ENCODE results near the gene SMIM12. TPM values are rescaled to one million over a fixed set of nuclear protein-coding genes. Genes with fewer than 3 reads are reported as not detected.

The SMIM12 gene
- total RNA-seq, 1 experiment from 2014 or later = 41.4 TPM

DNA sequence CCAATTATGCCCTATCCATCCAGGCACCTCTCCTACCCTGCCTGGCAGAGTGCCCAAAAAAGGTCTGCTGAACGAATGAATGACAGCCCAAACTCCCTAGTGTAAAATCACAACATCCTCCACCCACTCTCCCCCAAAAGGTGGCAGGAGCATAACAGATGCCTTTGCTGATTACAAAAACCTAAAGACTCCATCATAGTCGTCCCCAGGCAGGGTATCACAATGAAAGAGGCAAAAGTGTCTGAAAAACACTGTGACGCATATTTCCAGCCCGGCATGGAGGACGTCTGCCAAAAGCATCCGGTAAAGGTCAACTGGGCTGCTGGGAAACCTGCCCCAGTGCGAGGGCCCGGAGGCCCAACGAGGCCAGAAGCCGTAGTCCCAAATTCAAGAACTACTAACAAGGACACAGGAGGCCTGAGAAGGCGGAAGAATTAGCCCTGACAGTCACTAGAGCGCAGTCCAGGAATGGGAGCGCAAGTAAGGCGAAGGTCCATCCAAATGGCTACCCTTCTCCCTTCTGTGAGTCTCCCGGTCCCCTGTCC lies 576 bp downstream of the SMIM12 start:
- CTCF ChIA-PET = interaction anchor here (0.6 to 3.3 kb wide), 13 partner anchors 7 to 1857 kb away, joined by 3 to 15 read pairs (median 4); partner anchors contain the start of gene GJB5
- intact Hi-C loops (cut with micrococcal nuclease) = loop anchor here (10.0 kb wide), 1 partner anchor 174 kb away; no protein-coding TSS in a partner anchor
- POLR2A ChIA-PET = interaction anchor here (0.6 to 2.2 kb wide), 15 partner anchors 8 to 693 kb away, joined by 3 to 21 read pairs (median 4); partner anchors contain the start of genes GJB3, GJB5, TMEM35B and ZMYM6
- peak overlapping the region; percentile 93 for H3K4me3 Mint-ChIP-seq (ENCODE audit: unreplicated experiment)
- TSS peak; percentile 52 for BruUV-seq (replicated peaks)
- no peaks in the 10 kb centered on the region for H3K9me3 Mint-ChIP-seq (ENCODE audit: unreplicated experiment)
- peaks cover 3% of the 10 kb centered on the region for H3K27me3 Mint-ChIP-seq (ENCODE audit: insufficient read depth, unreplicated experiment)
- peaks cover 16% of the 10 kb centered on the region for H3K4me1 Mint-ChIP-seq (ENCODE audit: insufficient read depth, unreplicated experiment)
- peak; percentile 31 for DNase-seq (ENCODE audit: unreplicated experiment)
- H3K36me3 Mint-ChIP-seq (ENCODE audit: insufficient read depth, unreplicated experiment) = peaks cover 26% of the 10 kb centered on the region
- H3K27ac Mint-ChIP-seq (ENCODE audit: low read depth, unreplicated experiment) = peak overlapping the region; percentile 79
- TF ChIP-seq CTCF (IDR thresholded peaks at IDR 0.05; ENCODE audit: unreplicated experiment) = no peak

DNA sequence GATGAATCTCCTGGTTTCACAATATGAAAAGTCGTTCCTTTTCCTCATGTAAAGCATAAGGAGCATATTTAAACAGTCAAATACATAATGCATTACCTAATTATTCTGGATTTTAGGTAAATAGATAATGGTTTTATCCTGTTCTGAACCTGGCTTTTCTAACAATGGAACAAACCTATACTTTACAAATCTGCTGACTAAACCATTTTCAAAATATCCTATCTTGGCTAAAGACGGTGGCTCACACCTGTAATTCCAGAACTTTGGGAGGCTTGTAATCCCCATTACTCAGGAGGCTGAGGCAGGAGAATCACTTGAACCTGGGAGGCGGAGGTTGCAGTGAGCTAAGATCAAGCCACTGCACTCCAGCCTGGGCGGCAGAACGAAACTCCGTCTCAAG lies 2.9 kb downstream of the SMIM12 start:
- H3K27me3 Mint-ChIP-seq (ENCODE audit: insufficient read depth, unreplicated experiment) = no peaks in the 10 kb centered on the region
- CTCF ChIA-PET = interaction anchor here (0.7 to 3.3 kb wide), 3 partner anchors 9 to 71 kb away, joined by 3 to 15 read pairs (median 3); no protein-coding TSS in a partner anchor
- H3K4me1 Mint-ChIP-seq (ENCODE audit: insufficient read depth, unreplicated experiment) = peaks cover 26% of the 10 kb centered on the region
- H3K27ac Mint-ChIP-seq (ENCODE audit: low read depth, unreplicated experiment) = no peak overlapping the region
- intact Hi-C loops (cut with micrococcal nuclease) = loop anchor here (10.0 kb wide), 1 partner anchor 172 kb away; no protein-coding TSS in a partner anchor
- POLR2A ChIA-PET = no interaction called here
- peaks cover 48% of the 10 kb centered on the region for H3K36me3 Mint-ChIP-seq (ENCODE audit: insufficient read depth, unreplicated experiment)
- DNase-seq (ENCODE audit: unreplicated experiment) = no peak
- no TSS peak for BruUV-seq (replicated peaks)
- no peak overlapping the region for H3K4me3 Mint-ChIP-seq (ENCODE audit: unreplicated experiment)
- TF ChIP-seq CTCF (IDR thresholded peaks at IDR 0.05; ENCODE audit: unreplicated experiment) = no peak
- H3K9me3 Mint-ChIP-seq (ENCODE audit: unreplicated experiment) = no peaks in the 10 kb centered on the region

DNA sequence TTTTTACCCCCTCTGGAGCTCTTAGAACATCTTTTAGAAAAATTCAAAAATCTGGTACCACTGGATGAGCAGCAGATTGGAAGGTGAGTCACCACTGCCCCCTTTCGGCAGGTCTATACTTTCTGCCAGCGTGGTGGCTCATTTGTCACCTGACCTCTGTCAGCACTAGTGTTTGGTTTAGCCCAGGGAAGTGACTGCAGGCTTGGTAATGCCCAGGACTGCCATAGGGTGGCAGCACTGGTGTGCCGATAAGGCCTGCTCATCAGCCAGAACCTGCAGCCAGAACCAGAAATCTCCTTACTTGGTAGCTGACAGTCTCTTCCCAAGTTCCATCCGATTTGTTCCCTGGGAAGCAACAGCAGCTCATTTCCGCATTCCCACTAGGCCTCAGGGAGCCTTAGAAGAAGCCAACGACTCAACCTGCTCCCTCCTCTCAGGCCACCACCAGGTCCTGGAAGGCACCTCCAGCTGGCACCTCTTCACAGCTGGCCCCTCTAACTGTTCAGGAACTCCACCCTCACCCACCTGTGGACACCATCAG lies 6.8 kb downstream of the SMIM12 start:
- BruUV-seq (replicated peaks) = no TSS peak
- peaks cover 10% of the 10 kb centered on the region for H3K4me1 Mint-ChIP-seq (ENCODE audit: insufficient read depth, unreplicated experiment)
- DNase-seq (ENCODE audit: unreplicated experiment) = peak; percentile 94
- H3K27ac Mint-ChIP-seq (ENCODE audit: low read depth, unreplicated experiment) = no peak overlapping the region
- POLR2A ChIA-PET = interaction anchor here (0.6 to 1.4 kb wide), 5 partner anchors 12 to 99 kb away, joined by 3 to 4 read pairs (median 4); partner anchors contain the start of gene GJB3
- no peak overlapping the region for H3K4me3 Mint-ChIP-seq (ENCODE audit: unreplicated experiment)
- peak; percentile 92 for TF ChIP-seq CTCF (IDR thresholded peaks at IDR 0.05; ENCODE audit: unreplicated experiment)
- peaks cover 58% of the 10 kb centered on the region for H3K36me3 Mint-ChIP-seq (ENCODE audit: insufficient read depth, unreplicated experiment)
- H3K9me3 Mint-ChIP-seq (ENCODE audit: unreplicated experiment) = no peaks in the 10 kb centered on the region
- H3K27me3 Mint-ChIP-seq (ENCODE audit: insufficient read depth, unreplicated experiment) = no peaks in the 10 kb centered on the region
- CTCF ChIA-PET = interaction anchor here (0.6 to 3.4 kb wide), 42 partner anchors 8 to 1853 kb away, joined by 3 to 33 read pairs (median 5); partner anchors contain the start of genes GJB4 and GJB5
- intact Hi-C loops (cut with micrococcal nuclease) = loop anchor here (1.0 to 10.0 kb wide), 3 partner anchors 66 to 340 kb away; partner anchors contain the start of gene SFPQ

GRCh38 chr1:34851431-34852105 lies 8.0 kb downstream of the SMIM12 start:
- H3K4me3 Mint-ChIP-seq (ENCODE audit: unreplicated experiment) = no peak overlapping the region
- H3K36me3 Mint-ChIP-seq (ENCODE audit: insufficient read depth, unreplicated experiment) = peaks cover 62% of the 10 kb centered on the region
- ChIA-PET POLR2A (interaction anchor here (1.0 kb wide), 1 partner anchor 8 kb away, joined by 3 read pairs; the partner anchor contains the start of gene SMIM12), CTCF (interaction anchor here (0.5 to 3.4 kb wide), 12 partner anchors 9 to 1116 kb away, joined by 3 to 33 read pairs (median 4); partner anchors contain the start of gene GJB5)
- intact Hi-C loops (cut with micrococcal nuclease) = loop anchor here (1.0 to 10.0 kb wide), 3 partner anchors 65 to 341 kb away; partner anchors contain the start of gene SFPQ
- no peaks in the 10 kb centered on the region for H3K9me3 Mint-ChIP-seq (ENCODE audit: unreplicated experiment)
- H3K4me1 Mint-ChIP-seq (ENCODE audit: insufficient read depth, unreplicated experiment) = peaks cover 10% of the 10 kb centered on the region
- no peak for TF ChIP-seq CTCF (IDR thresholded peaks at IDR 0.05; ENCODE audit: unreplicated experiment)
- no TSS peak for BruUV-seq (replicated peaks)
- H3K27me3 Mint-ChIP-seq (ENCODE audit: insufficient read depth, unreplicated experiment) = no peaks in the 10 kb centered on the region
- DNase-seq (ENCODE audit: unreplicated experiment) = no peak
- no peak overlapping the region for H3K27ac Mint-ChIP-seq (ENCODE audit: low read depth, unreplicated experiment)
